GM12892 (cell line): ENCODE data around the gene SP3.

Experiments used
- POLR2A ChIP-seq: IDR thresholded peaks from 2 replicates; pipeline ENCODE4 v1.6.1; 2011; ENCODE audit warnings: low read depth, low read length, control low read depth
- POLR2AphosphoS5 ChIP-seq: IDR thresholded peaks from 2 replicates; pipeline ENCODE4 v1.6.1; 2011; ENCODE audit warnings: low read depth, low read length, control low read depth
- TAF1 ChIP-seq: IDR thresholded peaks from 2 replicates; pipeline ENCODE4 v1.6.1; 2011; ENCODE audit warnings: low read depth, mild to moderate bottlenecking, control low read depth, low read length, borderline replicate concordance

GRCh38 chr2:173969886-173970285 lies 4.7 kb upstream of the SP3 start:
- TF ChIP-seq POLR2A (no peak), POLR2AphosphoS5 (no peak), TAF1 (no peak)
